ENCODE data around the gene ABCG1. TPM values are rescaled to one million over a fixed set of nuclear protein-coding genes. Genes with fewer than 3 reads are reported as not detected.

ABCG1 gene
- polyA plus RNA-seq, 1 donor from 2014 or later, result 14.2 TPM

DNA sequence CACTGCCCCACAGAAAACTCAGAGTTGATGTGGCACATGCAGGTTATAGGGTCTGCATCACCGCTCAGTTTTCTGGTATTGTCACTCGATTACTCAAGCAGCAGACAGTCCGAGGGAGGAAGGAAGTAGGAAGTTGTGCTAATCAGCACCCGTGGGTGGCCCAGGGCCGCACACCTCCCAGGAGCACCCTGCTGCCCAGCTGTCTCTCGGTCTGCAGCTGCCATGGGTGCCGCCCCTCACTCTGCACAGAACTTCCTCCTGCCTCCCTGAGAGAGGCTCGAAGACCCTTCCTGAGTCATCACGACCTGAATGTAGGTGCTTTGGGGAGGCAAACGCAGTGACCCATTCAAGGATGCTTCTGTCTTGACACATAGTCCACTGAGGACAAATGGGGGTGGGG is 100.4 kb downstream of the ABCG1 start:
- no peak overlapping the region for H3K4me3 ChIP-seq (ENCODE audit: low read length)

DNA sequence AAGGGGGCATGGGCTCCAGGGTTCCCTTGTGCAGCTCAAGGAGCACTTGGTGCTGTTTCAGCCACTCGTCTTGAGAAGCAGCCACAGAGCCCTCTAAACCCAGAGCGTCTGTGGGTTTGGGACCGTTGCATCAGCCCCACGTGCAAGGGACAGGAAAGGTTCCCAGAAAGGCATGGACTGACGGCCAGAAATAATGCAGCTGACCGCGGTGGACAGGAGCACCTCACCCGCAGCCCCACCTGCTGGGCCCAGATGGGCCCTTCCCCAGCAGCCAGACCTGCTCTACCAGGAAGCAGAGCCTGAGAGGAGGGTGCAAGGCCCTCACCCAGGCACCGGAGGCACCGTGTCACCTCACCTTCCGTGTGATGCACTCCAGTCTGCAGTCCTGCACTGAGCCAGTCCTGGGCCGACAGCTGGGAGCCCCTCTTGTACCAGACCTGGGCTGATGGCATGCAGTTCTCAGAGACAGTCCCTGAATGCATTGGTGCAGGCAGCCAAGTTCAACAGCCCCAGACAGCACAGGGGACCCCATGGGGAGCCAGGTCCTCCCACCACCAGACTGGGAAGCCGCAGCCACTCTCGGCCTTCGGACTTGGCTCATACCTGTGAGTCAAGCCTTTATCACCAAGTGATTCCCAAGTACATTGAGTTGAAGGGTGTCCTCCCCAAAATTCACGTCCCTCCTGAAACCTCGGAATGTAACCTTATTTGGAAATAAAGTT is 101.1 kb downstream of the ABCG1 start:
- H3K27ac ChIP-seq (ENCODE audit: low read length), result no peak overlapping the region
- no peaks in the 10 kb centered on the region for H3F3A ChIP-seq (ENCODE audit: insufficient read depth, low read length, poor library complexity, severe bottlenecking)
- H3K9me3 ChIP-seq (ENCODE audit: low read length), result no peaks in the 10 kb centered on the region
- no peak overlapping the region for H3K4me2 ChIP-seq (ENCODE audit: low read length)
- no peaks in the 10 kb centered on the region for H3K36me3 ChIP-seq (ENCODE audit: insufficient read depth, low read length)
- no peak overlapping the region for H3K9ac ChIP-seq (ENCODE audit: low read length)
- H4K20me1 ChIP-seq (ENCODE audit: insufficient read depth), result no peaks in the 10 kb centered on the region
- H3K4me3 ChIP-seq (ENCODE audit: low read length), result no peak overlapping the region
- TF ChIP-seq MXI1 (conservative IDR thresholded peaks at IDR 0.05; ENCODE audit: poor library complexity, severe bottlenecking), result no peak
- TF ChIP-seq EP300 (conservative IDR thresholded peaks at IDR 0.05; ENCODE audit: poor library complexity, severe bottlenecking), result no peak
- TF ChIP-seq REST (IDR thresholded peaks at IDR 0.05; ENCODE audit: borderline replicate concordance), result no peak
- TF ChIP-seq POLR2AphosphoS5 (IDR thresholded peaks at IDR 0.05), result no peak
- TF ChIP-seq SMC3 (conservative IDR thresholded peaks at IDR 0.05; ENCODE audit: poor library complexity), result no peak
- H2AFZ ChIP-seq (ENCODE audit: low read depth, low read length), result no peak overlapping the region
- no peaks in the 10 kb centered on the region for H3K27me3 ChIP-seq (ENCODE audit: insufficient read depth, low read depth, low read length)
- no peaks in the 10 kb centered on the region for H3K9me2 ChIP-seq (ENCODE audit: insufficient read depth, low read length)
- no peaks in the 10 kb centered on the region for H3K79me2 ChIP-seq (replicated peaks; ENCODE audit: insufficient read depth, low read length)

More for the DNA sequence above, 100.4 kb downstream of the ABCG1 start:
- no peaks in the 10 kb centered on the region for H3K36me3 ChIP-seq (ENCODE audit: insufficient read depth, low read length)
- no peak overlapping the region for H3K9ac ChIP-seq (ENCODE audit: low read length)
- H2AFZ ChIP-seq (ENCODE audit: low read depth, low read length), result no peak overlapping the region
- H4K20me1 ChIP-seq (ENCODE audit: insufficient read depth), result no peaks in the 10 kb centered on the region
- TF ChIP-seq TAF1 (IDR thresholded peaks at IDR 0.05; ENCODE audit: low read depth), result no peak
- TF ChIP-seq REST (IDR thresholded peaks at IDR 0.05; ENCODE audit: borderline replicate concordance), result no peak
- TF ChIP-seq EP300 (conservative IDR thresholded peaks at IDR 0.05; ENCODE audit: poor library complexity, severe bottlenecking), result no peak
- no peak for TF ChIP-seq EZH2 (IDR thresholded peaks at IDR 0.05; ENCODE audit: borderline replicate concordance, insufficient read depth, low read length, poor library complexity, severe bottlenecking)
- no peak for TF ChIP-seq SMC3 (conservative IDR thresholded peaks at IDR 0.05; ENCODE audit: poor library complexity)
- TF ChIP-seq CTCF (IDR thresholded peaks at IDR 0.05; ENCODE audit: poor library complexity, severe bottlenecking), result no peak
- H3K27ac ChIP-seq (ENCODE audit: low read length), result no peak overlapping the region
- H3K9me2 ChIP-seq (ENCODE audit: insufficient read depth, low read length), result no peaks in the 10 kb centered on the region
- no peaks in the 10 kb centered on the region for H3K9me3 ChIP-seq (ENCODE audit: low read length)
- H3K4me2 ChIP-seq (ENCODE audit: low read length), result no peak overlapping the region
- H3F3A ChIP-seq (ENCODE audit: insufficient read depth, low read length, poor library complexity, severe bottlenecking), result no peaks in the 10 kb centered on the region
- no peaks in the 10 kb centered on the region for H3K27me3 ChIP-seq (ENCODE audit: insufficient read depth, low read depth, low read length)
- H3K79me2 ChIP-seq (replicated peaks; ENCODE audit: insufficient read depth, low read length), result no peaks in the 10 kb centered on the region
